Measurements from ENCODE around the gene LMF1.

DNA sequence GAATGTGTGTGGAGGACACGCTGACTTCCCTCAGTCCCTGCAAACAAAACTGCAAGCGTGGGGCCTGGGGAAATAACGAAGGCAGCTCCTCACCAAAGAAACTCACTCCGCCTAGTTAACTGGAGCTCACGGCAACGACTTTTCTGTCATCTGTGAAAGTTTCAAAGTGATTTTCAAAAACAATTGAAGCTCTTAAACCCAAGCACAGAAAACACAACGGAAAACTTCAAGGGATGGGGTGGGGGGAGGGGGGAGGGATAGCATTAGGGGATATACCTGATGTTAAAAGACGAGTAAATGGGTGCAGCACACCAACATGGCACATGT lies 167.1 kb downstream of the LMF1 start:
- TF ChIP-seq EP300 (IDR thresholded peaks at IDR 0.05), result no peak
- TF ChIP-seq, protein P1, sequence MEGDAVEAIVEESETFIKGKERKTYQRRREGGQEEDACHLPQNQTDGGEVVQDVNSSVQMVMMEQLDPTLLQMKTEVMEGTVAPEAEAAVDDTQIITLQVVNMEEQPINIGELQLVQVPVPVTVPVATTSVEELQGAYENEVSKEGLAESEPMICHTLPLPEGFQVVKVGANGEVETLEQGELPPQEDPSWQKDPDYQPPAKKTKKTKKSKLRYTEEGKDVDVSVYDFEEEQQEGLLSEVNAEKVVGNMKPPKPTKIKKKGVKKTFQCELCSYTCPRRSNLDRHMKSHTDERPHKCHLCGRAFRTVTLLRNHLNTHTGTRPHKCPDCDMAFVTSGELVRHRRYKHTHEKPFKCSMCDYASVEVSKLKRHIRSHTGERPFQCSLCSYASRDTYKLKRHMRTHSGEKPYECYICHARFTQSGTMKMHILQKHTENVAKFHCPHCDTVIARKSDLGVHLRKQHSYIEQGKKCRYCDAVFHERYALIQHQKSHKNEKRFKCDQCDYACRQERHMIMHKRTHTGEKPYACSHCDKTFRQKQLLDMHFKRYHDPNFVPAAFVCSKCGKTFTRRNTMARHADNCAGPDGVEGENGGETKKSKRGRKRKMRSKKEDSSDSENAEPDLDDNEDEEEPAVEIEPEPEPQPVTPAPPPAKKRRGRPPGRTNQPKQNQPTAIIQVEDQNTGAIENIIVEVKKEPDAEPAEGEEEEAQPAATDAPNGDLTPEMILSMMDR (IDR thresholded peaks at IDR 0.05), result no peak
